ENCODE measurements around the gene HAUS8. TPM values are rescaled to one million over a fixed set of nuclear protein-coding genes. Genes with fewer than 3 reads are reported as not detected.

HAUS8 gene, protein sequence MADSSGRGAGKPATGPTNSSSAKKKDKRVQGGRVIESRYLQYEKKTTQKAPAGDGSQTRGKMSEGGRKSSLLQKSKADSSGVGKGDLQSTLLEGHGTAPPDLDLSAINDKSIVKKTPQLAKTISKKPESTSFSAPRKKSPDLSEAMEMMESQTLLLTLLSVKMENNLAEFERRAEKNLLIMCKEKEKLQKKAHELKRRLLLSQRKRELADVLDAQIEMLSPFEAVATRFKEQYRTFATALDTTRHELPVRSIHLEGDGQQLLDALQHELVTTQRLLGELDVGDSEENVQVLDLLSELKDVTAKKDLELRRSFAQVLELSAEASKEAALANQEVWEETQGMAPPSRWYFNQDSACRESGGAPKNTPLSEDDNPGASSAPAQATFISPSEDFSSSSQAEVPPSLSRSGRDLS
- 10 to 100 TPM; 18.3 to 20.4 TPM for total RNA-seq
- 10 to 100 TPM in 1 of 3 donors, 1 to 10 TPM in 2; 5.3 to 11.9 (median 5.9) TPM for polyA plus RNA-seq
- total RNA-seq: 9.8 to 16.0 (median 12.8) reads per million in 6 experiments

- ATAC-seq (peak; percentile 89 to 96), DNase-seq (peak; percentile 98 to 100 (median 99))
- no peaks in the 10 kb centered on the region for H3K9me3 Mint-ChIP-seq
- H3K27me3 Mint-ChIP-seq: no peaks in the 10 kb centered on the region
- peaks cover 0 to 17% (median 6%) of the 10 kb centered on the region in 3 donors for H3K36me3 Mint-ChIP-seq
- H3K4me3 Mint-ChIP-seq: peak within 1 kb of the TSS; percentile 91 to 99 (median 98)
- POLR2A ChIA-PET: interaction anchor here (0.6 to 6.2 kb wide), 16 partner anchors 8 to 254 kb away, joined by 3 to 76 read pairs (median 4); partner anchors contain the start of genes DDA1, OCEL1 and USE1
- H3K27ac Mint-ChIP-seq: peak within 1 kb of the TSS; percentile 92 to 99 (median 97)
- H3K4me1 Mint-ChIP-seq: peaks cover 29 to 74% (median 66%) of the 10 kb centered on the region in 4 donors
Observed at GRCh38 chr19:17075035-17075863, at the start of gene HAUS8, which contains the start of gene MYO9B. TSS of gene HAUS8 (minus strand) at chr19:17075452. CDS start at chr19:17075422, 30 bp downstream. TSS of gene MYO9B (plus strand) at chr19:17075777. CDS start at chr19:17101718, 25,941 bp downstream.

GRCh38 chr19:17124025-17124424 lies 48.8 kb upstream of the HAUS8 start:
- H3K9me3 Mint-ChIP-seq: peaks cover 0 to 4% (median 0%) of the 10 kb centered on the region in 9 donors
- DNase-seq (no peak), ATAC-seq (no peak)
- H3K36me3 Mint-ChIP-seq: peaks cover 0 to 18% (median 4%) of the 10 kb centered on the region in 3 donors
- no peaks in the 10 kb centered on the region for H3K27me3 Mint-ChIP-seq
- H3K4me1 Mint-ChIP-seq: peaks cover 18 to 80% (median 66%) of the 10 kb centered on the region in 4 donors
- POLR2A ChIA-PET: interaction anchor here (0.8 to 4.4 kb wide), 4 partner anchors 8 to 60 kb away, joined by 3 to 76 read pairs (median 18); partner anchors contain the start of genes HAUS8 and MYO9B
- H3K27ac Mint-ChIP-seq: peak overlapping the region; percentile 98 to 100 (median 99)
- H3K4me3 Mint-ChIP-seq: peak overlapping the region in 8 of 10 donors; percentile 10 to 90 (median 62)

DNA sequence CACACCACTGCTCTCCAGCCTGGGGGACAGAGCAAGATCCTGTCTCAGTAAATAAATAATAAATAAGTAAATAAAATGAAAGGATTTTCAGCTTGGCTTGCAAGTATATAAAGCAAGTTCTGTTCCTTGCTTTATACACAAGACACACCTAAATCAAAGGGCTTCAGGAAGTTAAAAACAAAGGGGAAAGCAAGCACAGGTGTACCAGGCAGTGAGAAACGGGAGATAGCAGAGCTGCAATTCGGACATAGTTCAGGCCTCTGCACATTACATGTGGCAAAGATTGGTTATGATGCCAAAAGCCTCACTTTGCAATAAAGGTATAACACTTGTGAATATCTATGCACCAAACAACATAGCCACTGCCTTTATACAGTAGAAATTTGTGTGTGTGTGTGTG lies 47.8 kb upstream of the HAUS8 start:
- no peak for ATAC-seq
- Mint-ChIP-seq H3K27me3 (no peaks in the 10 kb centered on the region), H3K4me1 (peaks cover 18 to 75% (median 60%) of the 10 kb centered on the region in 4 donors), H3K36me3 (peaks cover 0 to 19% (median 4%) of the 10 kb centered on the region in 3 donors), H3K4me3 (no peak overlapping the region), H3K27ac (peak overlapping the region in 7 of 10 donors; percentile 31 to 100 (median 84)), H3K9me3 (peaks cover 0 to 4% (median 0%) of the 10 kb centered on the region in 9 donors)
- no peak for DNase-seq
- POLR2A ChIA-PET: interaction anchor here (0.8 to 4.4 kb wide), 2 partner anchors 47 to 61 kb away, joined by 3 to 76 read pairs; partner anchors contain the start of genes HAUS8 and MYO9B

DNA sequence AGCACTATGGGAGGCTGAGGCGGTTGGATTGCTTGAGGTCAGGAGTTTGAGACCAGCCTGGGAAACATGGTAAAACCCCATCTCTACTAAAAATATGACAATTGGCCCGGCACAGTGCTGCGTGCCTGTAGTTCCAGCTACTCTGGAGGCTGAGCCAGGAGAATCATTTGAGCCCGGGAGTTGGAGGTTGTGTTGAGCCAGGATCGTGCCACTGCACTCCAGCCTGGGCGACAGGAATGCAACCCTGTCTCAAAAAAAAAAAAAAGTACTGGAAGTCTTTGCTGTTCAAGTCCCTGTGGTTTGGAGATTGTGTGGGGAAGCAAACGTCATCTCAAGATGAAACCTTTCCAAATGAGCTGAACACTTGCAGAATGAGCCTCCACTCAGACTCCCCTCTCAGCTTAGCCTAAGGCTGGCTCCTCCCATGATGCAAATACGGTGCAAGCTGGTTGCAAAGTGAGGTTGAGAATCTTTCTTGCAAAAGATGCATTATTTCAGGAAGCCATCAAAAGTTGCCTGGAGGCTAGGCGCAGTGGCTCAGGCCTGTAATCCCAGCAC lies 46.6 kb upstream of the HAUS8 start:
- Mint-ChIP-seq H3K4me3 (no peak overlapping the region), H3K36me3 (peaks cover 0 to 21% (median 4%) of the 10 kb centered on the region in 3 donors), H3K4me1 (peaks cover 16 to 67% (median 53%) of the 10 kb centered on the region in 4 donors), H3K27ac (peak overlapping the region; percentile 22 to 85 (median 70)), H3K9me3 (peaks cover 0 to 4% (median 0%) of the 10 kb centered on the region in 9 donors), H3K27me3 (no peaks in the 10 kb centered on the region)
- no peak for ATAC-seq
- DNase-seq: no peak
- POLR2A ChIA-PET: interaction anchor here (0.7 kb wide), 1 partner anchor 62 kb away, joined by 6 read pairs; no protein-coding TSS in a partner anchor

DNA sequence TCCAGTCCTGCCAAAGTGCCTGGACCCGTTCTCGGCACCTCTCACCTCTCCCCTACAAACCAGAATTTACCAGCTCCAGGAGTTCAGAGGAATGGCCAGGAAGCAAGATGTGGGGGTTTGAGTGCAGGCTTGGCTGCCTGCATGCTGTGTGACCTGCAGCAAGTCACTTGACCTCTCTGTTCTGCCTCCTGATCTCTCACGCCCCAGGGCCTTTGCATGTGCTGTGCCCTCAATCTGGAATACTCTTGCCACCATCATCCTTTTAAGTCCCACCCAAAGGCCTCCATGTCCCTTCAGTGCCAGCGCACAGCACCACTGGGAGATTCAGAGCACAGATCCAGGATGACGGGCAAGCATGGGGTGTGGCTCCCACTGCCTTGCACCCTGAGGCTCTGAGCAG lies 43.7 kb upstream of the HAUS8 start:
- ATAC-seq (no peak), DNase-seq (no peak)
- H3K4me1 Mint-ChIP-seq: peaks cover 8 to 58% (median 40%) of the 10 kb centered on the region in 4 donors
- peak overlapping the region in 5 of 10 donors; percentile 37 to 89 (median 56) for H3K27ac Mint-ChIP-seq
- POLR2A ChIA-PET: interaction anchor here (1.2 kb wide), 1 partner anchor 43 kb away, joined by 4 read pairs; the partner anchor contains the start of gene MYO9B
- H3K4me3 Mint-ChIP-seq: no peak overlapping the region
- peaks cover 0 to 39% (median 4%) of the 10 kb centered on the region in 3 donors for H3K36me3 Mint-ChIP-seq
- peaks cover 0 to 4% (median 0%) of the 10 kb centered on the region in 9 donors for H3K9me3 Mint-ChIP-seq
- H3K27me3 Mint-ChIP-seq: no peaks in the 10 kb centered on the region

DNA sequence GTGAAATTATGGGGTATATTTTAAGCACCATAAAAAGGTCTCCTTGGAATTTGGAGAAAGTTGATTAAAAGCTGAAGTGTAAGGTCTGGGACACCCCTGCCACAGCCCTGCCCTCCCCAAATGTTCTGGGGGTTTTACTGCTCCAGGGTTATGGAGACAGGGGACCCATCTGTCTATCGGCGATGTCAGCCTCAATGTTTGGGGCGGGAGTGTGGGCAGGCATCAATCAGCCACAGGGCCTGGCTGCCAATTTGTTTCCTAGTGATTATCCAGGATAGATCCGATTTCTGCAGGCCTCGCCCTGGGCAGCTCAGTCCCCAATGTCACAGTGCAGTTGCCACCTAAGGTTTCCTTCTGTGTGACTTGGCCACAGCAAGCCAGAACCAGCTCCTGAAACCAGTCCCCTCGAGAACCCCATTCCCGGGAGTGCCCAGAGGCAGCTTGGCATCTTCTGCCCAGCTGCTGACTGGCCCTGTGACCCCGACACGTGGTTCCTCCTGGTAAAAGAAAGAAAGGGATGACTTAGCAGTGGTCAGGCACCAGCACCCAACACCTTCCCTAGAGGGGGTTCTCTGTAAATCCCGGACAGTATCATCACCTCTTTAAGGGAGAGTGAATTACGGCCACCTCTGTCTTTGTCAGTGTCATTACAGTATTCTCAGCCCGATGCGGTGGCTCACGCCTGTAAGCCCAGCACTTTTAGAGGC lies 41.9 kb upstream of the HAUS8 start:
- DNase-seq: no peak
- no peak for ATAC-seq
- Mint-ChIP-seq H3K9me3 (no peaks in the 10 kb centered on the region), H3K4me3 (no peak overlapping the region), H3K36me3 (peaks cover 0 to 46% (median 0%) of the 10 kb centered on the region in 3 donors), H3K4me1 (peaks cover 18 to 56% (median 46%) of the 10 kb centered on the region in 4 donors), H3K27me3 (no peaks in the 10 kb centered on the region), H3K27ac (peak overlapping the region; percentile 40 to 80 (median 59))
- POLR2A ChIA-PET: interaction anchor here (0.7 to 2.7 kb wide), 2 partner anchors 8 to 107 kb away, joined by 3 to 10 read pairs; no protein-coding TSS in a partner anchor

- DNase-seq (no peak), ATAC-seq (no peak)
- peaks cover 0 to 46% (median 2%) of the 10 kb centered on the region in 3 donors for H3K36me3 Mint-ChIP-seq
- no peaks in the 10 kb centered on the region for H3K9me3 Mint-ChIP-seq
- H3K27ac Mint-ChIP-seq: peak overlapping the region in 7 of 10 donors; percentile 14 to 84 (median 56)
- POLR2A ChIA-PET: no interaction called here
- H3K4me3 Mint-ChIP-seq: no peak overlapping the region
- peaks cover 29 to 65% (median 54%) of the 10 kb centered on the region in 4 donors for H3K4me1 Mint-ChIP-seq
- no peaks in the 10 kb centered on the region for H3K27me3 Mint-ChIP-seq
Observed at GRCh38 chr19:17114414-17114831, 39.2 kb upstream of the HAUS8 start.

DNA sequence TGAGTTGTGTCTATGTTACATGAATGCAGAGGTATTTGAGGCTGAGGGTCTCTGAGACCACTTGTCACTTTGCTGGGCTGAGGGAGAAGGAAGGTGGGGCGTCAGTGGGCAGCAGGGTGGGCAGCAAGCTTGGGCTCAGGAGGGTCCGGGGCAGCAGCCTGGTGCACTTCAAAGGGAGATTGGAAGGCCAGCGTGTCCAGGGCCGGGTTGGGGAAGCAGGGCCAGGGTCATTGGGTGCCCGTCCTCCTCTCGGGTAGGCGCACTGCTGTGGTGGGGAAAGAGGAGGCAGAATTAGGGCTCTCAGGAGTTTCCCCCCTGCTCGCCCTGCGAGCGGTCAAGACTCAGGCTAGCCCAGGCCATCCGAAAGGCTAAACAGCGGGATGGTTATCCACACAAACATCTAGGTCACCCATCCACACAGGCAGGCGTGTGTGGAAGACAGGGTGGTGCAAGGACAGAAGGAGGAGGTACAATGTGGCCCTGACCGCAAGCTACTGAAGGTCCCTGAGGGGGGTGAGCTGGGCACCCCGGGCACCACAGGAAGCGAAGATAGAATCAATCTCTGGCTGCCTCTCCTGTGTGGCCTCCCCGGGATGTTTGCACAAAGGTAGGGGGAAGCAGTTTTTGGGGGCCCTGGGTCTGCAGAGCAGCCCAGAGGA lies 38.0 kb upstream of the HAUS8 start:
- peaks cover 29 to 75% (median 58%) of the 10 kb centered on the region in 4 donors for H3K4me1 Mint-ChIP-seq
- H3K27ac Mint-ChIP-seq: peak overlapping the region in 9 of 10 donors; percentile 45 to 87 (median 70)
- no peaks in the 10 kb centered on the region for H3K27me3 Mint-ChIP-seq
- H3K36me3 Mint-ChIP-seq: peaks cover 0 to 40% (median 2%) of the 10 kb centered on the region in 3 donors
- POLR2A ChIA-PET: interaction anchor here (1.2 kb wide), 1 partner anchor 12 kb away, joined by 3 read pairs; no protein-coding TSS in a partner anchor
- peak overlapping the region in 1 of 10 donors; percentile 15 for H3K4me3 Mint-ChIP-seq
- no peak for DNase-seq
- no peak for ATAC-seq
- no peaks in the 10 kb centered on the region for H3K9me3 Mint-ChIP-seq

DNA sequence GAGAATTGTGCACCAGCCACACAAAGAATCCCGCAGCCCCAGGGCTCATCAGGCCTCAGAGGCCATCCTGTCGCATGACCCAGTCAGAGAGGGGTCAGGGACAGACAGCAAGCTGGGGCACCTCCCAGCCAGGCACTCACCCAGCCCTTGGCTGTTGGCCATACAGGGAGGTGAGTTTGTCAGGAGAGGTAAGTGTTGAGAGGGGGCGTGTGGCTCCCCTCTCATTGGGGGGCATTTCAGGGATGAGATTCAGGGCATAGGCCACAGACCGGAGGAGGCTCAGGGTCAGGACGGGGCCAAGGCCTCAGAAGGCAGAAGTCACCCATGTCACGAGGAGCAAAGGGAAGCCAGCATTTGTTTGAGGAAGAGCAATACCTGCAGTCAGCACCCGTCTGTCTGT lies 37.4 kb upstream of the HAUS8 start:
- Mint-ChIP-seq H3K27me3 (no peaks in the 10 kb centered on the region), H3K4me3 (peak overlapping the region in 2 of 10 donors; percentile 15 to 30), H3K27ac (peak overlapping the region in 9 of 10 donors; percentile 45 to 87 (median 70)), H3K4me1 (peaks cover 32 to 76% (median 60%) of the 10 kb centered on the region in 4 donors), H3K36me3 (peaks cover 0 to 43% (median 2%) of the 10 kb centered on the region in 3 donors), H3K9me3 (no peaks in the 10 kb centered on the region)
- POLR2A ChIA-PET: interaction anchor here (1.2 kb wide), 1 partner anchor 12 kb away, joined by 3 read pairs; no protein-coding TSS in a partner anchor
- no peak for ATAC-seq
- no peak for DNase-seq

DNA sequence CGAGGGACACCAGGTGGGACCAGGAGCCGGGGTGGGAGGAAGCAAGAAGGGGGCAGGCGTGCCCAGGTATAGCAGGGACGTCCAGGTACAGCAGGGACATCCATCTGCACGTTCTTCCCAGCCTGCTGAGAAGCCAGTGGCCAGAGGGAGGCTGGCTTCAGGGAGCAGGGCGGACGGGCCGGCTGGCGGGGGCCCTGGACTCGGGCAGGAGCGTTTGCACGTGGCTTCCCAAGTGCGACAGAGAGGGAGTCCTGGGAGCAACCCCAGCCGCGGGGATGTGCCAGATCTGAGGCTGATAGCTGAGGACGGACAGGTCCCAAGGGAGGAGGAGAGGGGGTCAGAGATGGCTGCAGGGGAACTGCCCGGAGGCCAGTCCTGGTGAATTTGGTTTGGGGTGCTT lies 37.0 kb upstream of the HAUS8 start:
- POLR2A ChIA-PET: interaction anchor here (1.2 kb wide), 1 partner anchor 13 kb away, joined by 3 read pairs; no protein-coding TSS in a partner anchor
- H3K27me3 Mint-ChIP-seq: no peaks in the 10 kb centered on the region
- ATAC-seq (no peak), DNase-seq (no peak)
- H3K4me3 Mint-ChIP-seq: no peak overlapping the region
- peaks cover 34 to 77% (median 62%) of the 10 kb centered on the region in 4 donors for H3K4me1 Mint-ChIP-seq
- peak overlapping the region in 5 of 10 donors; percentile 72 to 89 (median 79) for H3K27ac Mint-ChIP-seq
- no peaks in the 10 kb centered on the region for H3K9me3 Mint-ChIP-seq
- H3K36me3 Mint-ChIP-seq: peaks cover 0 to 47% (median 2%) of the 10 kb centered on the region in 3 donors

All from naive thymus-derived CD8-positive, alpha-beta T cell (primary cell).